Omental fat pad (tissue), 4 donors: ENCODE results near the gene STAP1. TPM values are rescaled to one million over a fixed set of nuclear protein-coding genes. Genes with fewer than 3 reads are reported as not detected.
"Not testable (repeated sequence)": the region's sequence is repeated elsewhere in the genome, so short reads cannot be mapped to it uniquely, and the experiment has no call there.

Experiments
- ATAC-seq: fragments of 150-250 bp; one replicate; pipeline ENCODE4 v1.9.1; 2016; ENCODE audit warnings: mild to moderate bottlenecking, moderate library complexity; ENCODE audit not compliant: low FRiP score
- DNase-seq: peaks from one replicate; pipeline ENCODE4 v3.0.0-alpha.2; 2019; ENCODE audit warnings: low spot score
- total RNA-seq, 4 donors: library from RNA; depleted of rRNA; stranded (reverse); fragments of >200 nt; gene quantifications; one replicate each; pipeline ENCODE4 v1.1.0, GENCODE V29; 2016
- TF ChIP-seq, protein P1 (sequence below), 3 donors: fragments of 450-650 bp; IDR thresholded peaks; one replicate each; pipeline ENCODE4 v1.5.1; 2016 to 2017; ENCODE audit warnings: antibody characterized with exemption in 3 of 3, mild to moderate bottlenecking in 3 of 3, moderate library complexity in 2 of 3

The STAP1 gene
- total RNA-seq, 4 donors from 2014 or later, result 0.56 TPM; not detected in 3

DNA sequence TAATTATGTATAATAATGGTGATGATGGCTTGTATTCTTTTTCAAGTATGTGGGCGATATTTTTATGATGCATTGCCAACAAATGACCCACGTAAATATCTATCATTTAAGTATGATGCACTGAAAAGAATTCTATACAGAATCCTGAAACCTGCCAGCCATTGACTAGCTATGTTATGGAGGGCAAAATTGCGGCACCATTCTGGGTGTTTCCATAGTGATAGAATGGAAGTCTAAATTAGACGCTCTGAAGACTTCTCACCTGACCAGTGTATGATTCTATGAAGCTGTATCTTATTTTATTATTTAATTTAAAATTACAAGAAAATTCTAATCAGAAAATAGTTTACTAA, 12.5 kb upstream of the STAP1 start:
- no peak for DNase-seq
- no peak for ATAC-seq
- TF ChIP-seq, protein P1, sequence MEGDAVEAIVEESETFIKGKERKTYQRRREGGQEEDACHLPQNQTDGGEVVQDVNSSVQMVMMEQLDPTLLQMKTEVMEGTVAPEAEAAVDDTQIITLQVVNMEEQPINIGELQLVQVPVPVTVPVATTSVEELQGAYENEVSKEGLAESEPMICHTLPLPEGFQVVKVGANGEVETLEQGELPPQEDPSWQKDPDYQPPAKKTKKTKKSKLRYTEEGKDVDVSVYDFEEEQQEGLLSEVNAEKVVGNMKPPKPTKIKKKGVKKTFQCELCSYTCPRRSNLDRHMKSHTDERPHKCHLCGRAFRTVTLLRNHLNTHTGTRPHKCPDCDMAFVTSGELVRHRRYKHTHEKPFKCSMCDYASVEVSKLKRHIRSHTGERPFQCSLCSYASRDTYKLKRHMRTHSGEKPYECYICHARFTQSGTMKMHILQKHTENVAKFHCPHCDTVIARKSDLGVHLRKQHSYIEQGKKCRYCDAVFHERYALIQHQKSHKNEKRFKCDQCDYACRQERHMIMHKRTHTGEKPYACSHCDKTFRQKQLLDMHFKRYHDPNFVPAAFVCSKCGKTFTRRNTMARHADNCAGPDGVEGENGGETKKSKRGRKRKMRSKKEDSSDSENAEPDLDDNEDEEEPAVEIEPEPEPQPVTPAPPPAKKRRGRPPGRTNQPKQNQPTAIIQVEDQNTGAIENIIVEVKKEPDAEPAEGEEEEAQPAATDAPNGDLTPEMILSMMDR (IDR thresholded peaks at IDR 0.05), result no peak

DNA sequence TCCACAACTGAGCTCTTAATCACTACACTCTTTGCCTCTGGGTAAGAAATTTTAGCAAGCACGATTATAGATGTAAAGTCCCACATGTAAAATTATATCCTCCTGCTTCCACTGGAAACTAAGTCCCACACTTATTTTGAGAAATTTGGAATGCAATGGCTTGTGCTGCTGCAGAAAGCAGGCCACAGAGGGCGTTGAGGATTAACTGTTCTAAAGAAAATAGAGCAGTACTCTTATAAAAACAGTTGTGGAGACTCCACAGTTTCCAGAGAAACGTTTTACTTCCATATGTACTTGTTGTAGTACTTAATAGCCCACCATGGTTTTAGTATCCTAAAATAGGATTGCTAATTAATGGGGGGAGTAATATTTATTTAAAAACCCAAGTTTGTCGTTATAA, 11.6 kb upstream of the STAP1 start:
- DNase-seq (no peak), ATAC-seq (no peak)
- TF ChIP-seq, protein P1 (IDR thresholded peaks at IDR 0.05), result no peak

DNA sequence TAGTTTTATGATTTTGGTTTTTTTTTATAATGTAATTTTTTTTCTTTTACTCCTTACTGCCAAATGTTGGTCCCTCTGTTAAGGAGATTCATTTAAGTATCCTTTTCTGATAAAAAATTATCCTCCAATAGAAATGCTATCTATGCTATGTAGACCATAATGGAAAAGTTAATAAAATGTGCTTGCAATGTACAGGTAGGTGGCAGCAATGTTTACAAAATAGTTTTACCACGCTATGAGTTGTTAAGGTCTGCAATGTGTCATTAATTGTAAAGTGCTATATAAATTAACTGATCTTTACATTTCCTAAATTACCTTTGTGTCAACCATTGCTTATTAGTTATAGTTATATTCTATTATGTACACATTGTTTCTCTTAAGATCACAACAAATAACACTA, 9.4 kb upstream of the STAP1 start:
- DNase-seq (no peak), ATAC-seq (no peak)
- TF ChIP-seq, protein P1 (IDR thresholded peaks at IDR 0.05), result no peak

DNA sequence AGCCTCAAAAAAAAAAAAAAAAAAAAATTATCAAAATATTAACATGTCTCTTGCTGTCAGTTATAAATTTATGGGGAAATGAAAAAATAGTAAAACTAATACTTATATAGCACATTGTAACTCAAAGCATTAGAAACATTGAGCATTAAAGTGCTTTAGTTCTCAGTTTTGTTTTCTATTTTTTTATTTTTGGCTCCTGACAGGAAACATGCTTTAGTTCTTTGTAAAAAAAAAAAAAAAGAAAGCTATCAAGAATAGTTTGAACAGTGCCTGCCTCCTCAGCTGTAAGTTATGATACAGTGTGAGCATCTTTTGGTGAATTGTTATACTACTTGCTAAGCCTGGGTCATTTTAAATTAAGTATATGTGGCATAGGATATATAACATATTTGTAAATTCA, 8.1 kb upstream of the STAP1 start:
- TF ChIP-seq, protein P1 (IDR thresholded peaks at IDR 0.05), result no peak
- ATAC-seq (no peak), DNase-seq (no peak)

DNA sequence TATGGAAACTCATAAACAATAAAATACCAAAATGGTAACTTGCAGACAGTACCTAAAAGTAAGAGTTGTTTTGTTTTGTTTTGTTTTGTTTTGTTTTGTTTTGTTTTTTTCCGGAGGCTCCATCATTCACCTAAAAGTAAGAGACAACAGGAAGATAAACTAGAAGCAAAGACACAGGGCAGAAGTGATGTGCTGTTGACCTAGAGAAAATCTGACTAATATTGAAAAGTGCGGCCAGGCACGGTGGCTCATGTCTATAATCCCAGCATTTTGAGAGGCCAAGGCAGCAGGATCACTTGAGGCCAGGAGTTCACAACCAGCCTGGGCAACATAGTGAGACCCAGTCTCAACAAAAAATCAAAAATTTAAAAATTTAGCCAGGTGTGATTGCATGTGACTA, 7.7 kb upstream of the STAP1 start:
- TF ChIP-seq, protein P1 (IDR thresholded peaks at IDR 0.05), result no peak
- DNase-seq (no peak), ATAC-seq (no peak)

DNA sequence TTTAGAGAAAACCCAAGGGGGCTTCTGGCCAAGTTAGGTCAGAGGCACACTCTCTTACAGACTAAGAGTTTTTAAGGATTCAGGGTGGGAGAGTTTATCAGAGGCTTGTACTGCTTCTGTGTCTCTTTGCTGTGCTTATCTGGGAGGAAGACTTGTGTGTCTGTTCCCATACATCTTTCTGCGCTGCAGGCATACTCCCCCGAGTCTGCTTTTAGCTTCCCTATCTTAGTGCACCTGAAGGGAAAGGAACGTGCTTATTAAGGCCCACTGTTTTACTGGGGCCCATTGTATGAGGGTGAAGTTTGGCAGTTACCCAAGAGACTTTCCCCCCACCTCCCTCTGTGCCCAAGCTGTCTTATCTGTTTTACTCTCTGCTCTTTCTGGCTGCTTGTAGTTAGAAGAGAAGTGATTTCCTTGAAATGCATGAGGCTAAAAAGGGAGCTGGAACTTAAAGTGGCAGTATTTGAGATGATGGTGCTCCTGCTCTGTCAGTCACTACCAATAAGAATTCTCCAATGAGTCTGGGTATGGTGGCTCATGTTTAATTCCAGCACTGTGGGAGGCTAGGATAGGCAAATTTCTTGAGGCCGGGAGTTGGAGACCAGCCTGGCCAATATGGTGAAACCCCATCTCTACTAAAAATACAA, 6.3 kb upstream of the STAP1 start:
- not testable (repeated sequence) for ATAC-seq

DNA sequence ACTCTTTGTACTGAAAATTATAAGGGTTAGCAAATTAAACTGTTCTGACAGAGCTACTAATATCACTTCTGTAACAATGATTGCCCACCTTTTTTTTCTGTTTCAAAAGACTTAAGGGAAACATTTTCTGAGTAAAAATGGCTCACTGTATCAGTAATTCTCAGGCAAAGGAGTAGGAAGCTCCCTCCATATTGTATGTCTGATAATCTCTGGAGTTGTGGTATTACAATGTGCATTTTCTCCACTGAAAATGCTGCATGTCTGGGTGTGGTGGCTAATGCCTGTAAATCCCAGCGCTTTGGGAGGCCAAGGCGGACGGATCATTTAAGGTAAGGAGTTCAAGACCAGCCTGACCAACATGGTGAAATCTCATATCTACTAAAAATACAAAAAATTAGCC, 4.4 kb upstream of the STAP1 start:
- DNase-seq, result no peak

More for the DNA sequence above, 6.3 kb upstream of the STAP1 start:
- not testable (repeated sequence) for DNase-seq

More for the DNA sequence above, 4.4 kb upstream of the STAP1 start:
- TF ChIP-seq, protein P1 (IDR thresholded peaks at IDR 0.05), result no peak
- no peak for ATAC-seq
